SK-N-MC (cell line): ENCODE results near the gene BOLL.

Experiments used
- DNase-seq: peaks from one replicate; pipeline ENCODE4 v3.0.0-alpha.2; 2011; ENCODE audit warnings: low read depth, low spot score
- H3K27ac ChIP-seq: fragments of 200-600 bp; sonication (generic); 2 replicates; pipeline ENCODE4 v1.5.1; 2016; ENCODE audit warnings: mixed run types
- H3K36me3 ChIP-seq: fragments of 200-600 bp; sonication (generic); 2 replicates; pipeline ENCODE4 v1.6.1; 2017; ENCODE audit warnings: antibody characterized with exemption, low read length, mixed read lengths; ENCODE audit not compliant: insufficient read depth
- H3K4me3 ChIP-seq: fragments of 200-600 bp; sonication (generic); 2 replicates; pipeline ENCODE4 v1.5.1; 2016
- H3K9ac ChIP-seq: fragments of 200-600 bp; sonication (generic); 2 replicates; pipeline ENCODE4 v1.8.0; 2017; ENCODE audit warnings: mixed run types, mixed read lengths; ENCODE audit not compliant: insufficient read length
- H3K9me3 ChIP-seq: fragments of 200-600 bp; sonication (generic); 2 replicates; pipeline ENCODE4 v1.6.1; 2017; ENCODE audit warnings: low read depth, mild to moderate bottlenecking, antibody characterized with exemption, low read length, moderate library complexity, mixed read lengths
- EZH2 ChIP-seq: fragments of 200-600 bp; sonication (generic); IDR thresholded peaks from one replicate; pipeline ENCODE4 v1.6.1; 2017; ENCODE audit warnings: antibody characterized with exemption
- FOXP2 ChIP-seq: optimal IDR thresholded peaks from 2 replicates; pipeline ENCODE3; 2011; ENCODE audit warnings: mild to moderate bottlenecking, moderate library complexity; ENCODE audit not compliant: insufficient read depth; ENCODE audit errors: extremely low read length, control extremely low read depth
- POLR2AphosphoS5 ChIP-seq: IDR thresholded peaks from 2 replicates; pipeline ENCODE4 v1.6.1; 2012; ENCODE audit warnings: mild to moderate bottlenecking, low read depth, low read length, borderline replicate concordance

Gene BOLL

DNA sequence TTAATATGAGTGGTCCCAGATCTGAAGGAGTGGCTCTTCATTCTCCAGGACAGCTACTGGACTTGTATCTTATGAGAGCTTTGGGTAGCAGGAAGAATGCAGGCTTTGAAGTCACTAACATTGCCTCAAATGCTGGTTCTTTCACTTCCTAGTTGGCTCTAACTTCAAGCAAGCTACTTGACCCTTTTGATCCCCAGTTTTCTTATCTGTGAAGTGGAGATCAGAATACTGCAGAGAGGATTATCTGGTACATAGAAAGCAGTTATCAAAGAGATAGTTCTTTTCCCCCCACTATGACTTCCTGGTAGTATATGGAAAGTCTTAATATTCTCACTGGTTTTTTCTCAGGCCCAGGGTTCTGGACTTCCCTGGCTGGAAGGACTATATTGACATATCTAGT is 15.9 kb upstream of the BOLL start:
- DNase-seq: no peak
- no peaks in the 10 kb centered on the region for H3K9me3 ChIP-seq
- H3K4me3 ChIP-seq: no peak overlapping the region
- H3K27ac ChIP-seq: no peak overlapping the region
- H3K36me3 ChIP-seq: no peaks in the 10 kb centered on the region
- H3K9ac ChIP-seq: no peak overlapping the region
- TF ChIP-seq EZH2 (no peak), FOXP2 (no peak), POLR2AphosphoS5 (no peak)

- no peak for TF ChIP-seq POLR2AphosphoS5
- no peak for TF ChIP-seq EZH2
- no peak for TF ChIP-seq FOXP2
- Histone ChIP-seq H3K9me3 (no peaks in the 10 kb centered on the region), H3K9ac (no peak overlapping the region), H3K36me3 (no peaks in the 10 kb centered on the region), H3K27ac (0 out of 2 replicates have a peak overlapping the region, but pooled peaks have one; percentile 2), H3K4me3 (peak overlapping the region; percentile 33)
- no peak for DNase-seq
These were observed 15.0 kb upstream of the BOLL start for GRCh38 chr2:197800091-197800490.

DNA sequence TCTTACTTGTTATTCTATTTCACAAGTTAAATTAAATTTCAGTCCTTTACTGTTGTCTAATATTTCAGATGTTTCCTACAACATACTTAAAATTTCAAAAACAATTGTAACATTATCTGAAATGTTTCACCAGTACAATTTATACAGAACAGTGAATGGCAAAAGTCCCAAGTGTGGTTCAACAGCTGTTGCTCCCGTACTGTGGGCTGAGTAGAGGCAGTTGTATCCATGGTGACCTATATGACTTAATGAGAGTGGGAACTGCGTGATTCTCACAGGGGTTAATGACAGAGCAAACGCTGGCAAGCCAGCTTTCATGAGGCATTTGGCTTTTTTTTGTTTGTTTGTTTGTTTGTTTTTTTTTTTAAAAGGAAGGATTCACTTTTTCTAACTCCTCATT is 13.9 kb upstream of the BOLL start:
- Histone ChIP-seq H3K27ac (no peak overlapping the region), H3K4me3 (no peak overlapping the region), H3K9ac (no peak overlapping the region), H3K36me3 (no peaks in the 10 kb centered on the region), H3K9me3 (no peaks in the 10 kb centered on the region)
- no peak for DNase-seq
- no peak for TF ChIP-seq FOXP2
- TF ChIP-seq POLR2AphosphoS5: no peak
- TF ChIP-seq EZH2: no peak

DNA sequence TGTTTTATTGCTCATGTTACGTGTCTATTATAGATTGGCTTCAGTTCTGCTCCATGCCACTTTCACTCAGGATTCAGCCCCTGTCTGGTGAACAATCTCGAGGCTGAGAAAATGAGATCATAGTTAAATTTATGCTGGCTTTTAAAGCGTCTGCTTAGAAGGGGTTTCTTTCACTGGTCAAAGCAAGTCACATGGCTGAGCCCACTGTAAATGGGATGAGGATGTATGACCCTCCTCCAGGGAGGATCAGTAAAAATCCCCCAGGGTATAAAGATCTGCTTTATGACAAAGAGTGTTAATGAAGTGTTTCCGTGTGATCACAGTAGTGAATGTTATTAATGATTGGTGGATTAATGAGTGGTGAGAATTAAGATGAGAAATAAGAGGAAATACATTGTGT is 13.1 kb upstream of the BOLL start:
- no peaks in the 10 kb centered on the region for H3K36me3 ChIP-seq
- H3K9ac ChIP-seq: no peak overlapping the region
- H3K27ac ChIP-seq: no peak overlapping the region
- H3K9me3 ChIP-seq: no peaks in the 10 kb centered on the region
- TF ChIP-seq EZH2 (no peak), FOXP2 (no peak), POLR2AphosphoS5 (no peak)
- H3K4me3 ChIP-seq: no peak overlapping the region
- no peak for DNase-seq

- no peak overlapping the region for H3K9ac ChIP-seq
- H3K9me3 ChIP-seq: no peaks in the 10 kb centered on the region
- no peaks in the 10 kb centered on the region for H3K36me3 ChIP-seq
- H3K27ac ChIP-seq: no peak overlapping the region
- no peak overlapping the region for H3K4me3 ChIP-seq
- TF ChIP-seq POLR2AphosphoS5 (no peak), EZH2 (no peak), FOXP2 (no peak)
- DNase-seq: no peak
These were observed 10.2 kb upstream of the BOLL start for GRCh38 chr2:197795277-197795676.

GRCh38 chr2:197793456-197793855 is 8.3 kb upstream of the BOLL start:
- TF ChIP-seq POLR2AphosphoS5 (no peak), FOXP2 (no peak), EZH2 (no peak)
- H3K27ac ChIP-seq: no peak overlapping the region

GRCh38 chr2:197786010-197786877 is 1.1 kb upstream of the BOLL start:
- no peaks in the 10 kb centered on the region for H3K36me3 ChIP-seq
- no peak overlapping the region for H3K9ac ChIP-seq
- no peak for DNase-seq
- H3K4me3 ChIP-seq: no peak overlapping the region
- H3K9me3 ChIP-seq: no peaks in the 10 kb centered on the region
- H3K27ac ChIP-seq: no peak overlapping the region
- TF ChIP-seq EZH2 (no peak), FOXP2 (no peak), POLR2AphosphoS5 (no peak)

More at GRCh38 chr2:197793456-197793855, 8.3 kb upstream of the BOLL start:
- Histone ChIP-seq H3K9ac (no peak overlapping the region), H3K4me3 (no peak overlapping the region), H3K9me3 (no peaks in the 10 kb centered on the region), H3K36me3 (no peaks in the 10 kb centered on the region)
- DNase-seq: no peak

DNA sequence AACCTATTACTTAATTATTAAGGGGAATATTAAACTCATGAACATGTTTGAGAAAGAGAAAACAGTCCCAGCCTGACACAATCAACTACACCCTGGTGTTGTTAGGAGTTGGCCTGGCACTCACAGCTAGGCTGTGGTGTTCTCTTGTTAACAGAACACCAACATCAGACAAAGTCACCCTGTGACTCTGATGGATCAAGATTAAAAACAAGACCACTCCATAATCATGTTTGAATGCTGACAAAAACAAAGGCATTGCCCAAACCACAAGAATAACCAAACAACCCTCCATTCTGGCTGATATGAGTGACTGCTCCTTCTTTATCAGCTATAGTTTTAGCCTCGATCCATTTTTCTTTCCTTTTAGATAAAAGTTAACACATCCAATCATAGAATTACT is 3.0 kb downstream of the BOLL start:
- no peaks in the 10 kb centered on the region for H3K36me3 ChIP-seq
- no peak for DNase-seq
- no peaks in the 10 kb centered on the region for H3K9me3 ChIP-seq
- no peak overlapping the region for H3K27ac ChIP-seq
- H3K4me3 ChIP-seq: peak overlapping the region; percentile 50
- TF ChIP-seq POLR2AphosphoS5 (no peak), EZH2 (no peak), FOXP2 (no peak)
- no peak overlapping the region for H3K9ac ChIP-seq
